Measurements from ENCODE around the gene RAD21L1.

DNA sequence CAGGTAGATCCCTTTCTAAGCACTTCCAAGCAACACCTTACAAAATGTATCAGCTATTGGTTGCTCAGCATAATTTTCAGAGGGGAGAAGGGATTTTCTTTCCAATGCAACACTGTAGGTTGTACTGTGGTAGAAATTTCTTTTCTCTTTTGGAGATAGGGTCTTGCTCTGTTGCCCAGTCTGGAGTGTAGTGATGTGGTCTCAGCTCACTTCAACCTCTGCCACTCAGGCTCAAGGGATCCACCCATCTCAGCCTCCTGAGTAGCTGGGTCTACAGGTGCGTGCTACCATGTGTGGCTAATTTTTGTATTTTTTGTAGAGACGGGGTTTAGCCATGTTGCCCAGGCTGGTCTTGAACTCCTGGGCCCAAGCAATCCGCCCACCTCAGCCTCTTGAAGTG lies 16.3 kb downstream of the RAD21L1 start:
- TF ChIP-seq CTCF (IDR thresholded peaks at IDR 0.05) = no peak
- no peak for TF ChIP-seq EP300 (IDR thresholded peaks at IDR 0.05)
- TF ChIP-seq POLR2A (IDR thresholded peaks at IDR 0.05) = no peak
